GM12892 (cell line): ENCODE data around the gene RNF14.

ENCODE experiments used
- POLR2A ChIP-seq: IDR thresholded peaks from 2 replicates; pipeline ENCODE4 v1.6.1; 2011; ENCODE audit warnings: low read depth, low read length, control low read depth
- POLR2AphosphoS5 ChIP-seq: IDR thresholded peaks from 2 replicates; pipeline ENCODE4 v1.6.1; 2011; ENCODE audit warnings: low read depth, low read length, control low read depth
- TAF1 ChIP-seq: IDR thresholded peaks from 2 replicates; pipeline ENCODE4 v1.6.1; 2011; ENCODE audit warnings: low read depth, mild to moderate bottlenecking, control low read depth, low read length, borderline replicate concordance

DNA sequence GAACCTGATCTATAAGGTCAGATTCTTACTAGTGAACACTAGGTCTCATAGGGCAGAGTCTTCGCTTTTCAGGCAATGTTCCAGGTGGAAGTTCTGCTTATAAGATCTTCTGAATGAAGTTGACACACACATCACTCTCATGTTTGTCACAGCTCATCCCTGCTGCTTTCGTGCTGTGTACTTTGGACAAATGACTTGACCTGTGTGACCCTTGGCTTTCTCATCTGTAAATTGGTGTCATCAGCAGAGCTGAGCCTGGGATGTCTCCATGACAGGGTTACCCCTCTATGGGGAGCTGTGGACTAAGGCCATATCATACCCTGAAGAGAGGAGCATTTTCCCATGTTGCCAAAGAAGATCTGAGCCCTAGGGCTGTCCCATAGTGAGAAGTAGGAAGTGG, 42.5 kb upstream of the RNF14 start:
- no peak for TF ChIP-seq POLR2AphosphoS5
- no peak for TF ChIP-seq POLR2A
- TF ChIP-seq TAF1, result no peak
